ENCODE results near the gene DNAJC18. TPM values are rescaled to one million over a fixed set of nuclear protein-coding genes. Genes with fewer than 3 reads are reported as not detected.
A peak's percentile ranks its signal among the peaks of the same experiment; 100 is the strongest.

Gene DNAJC18
- total RNA-seq, 1 donor from 2014 or later: 20.3 TPM

GRCh38 chr5:139462586-139463276, 23.4 kb upstream of the DNAJC18 start, which contains the start of gene ECSCR:
Gene ECSCR (minus strand): TSS chr5:139462743. CDS start chr5:139462670, 73 bp downstream.
- no peak for DNase-seq (ENCODE audit: low spot score)
- intact Hi-C loops (cut with DNase I): no loop called here

GRCh38 chr5:139461698-139462097, 22.4 kb upstream of the DNAJC18 start:
- intact Hi-C loops (cut with DNase I): no loop called here
- DNase-seq (ENCODE audit: low spot score): no peak

GRCh38 chr5:139461176-139461575, 21.9 kb upstream of the DNAJC18 start:
- DNase-seq (ENCODE audit: low spot score): no peak
- intact Hi-C loops (cut with DNase I): no loop called here

DNA sequence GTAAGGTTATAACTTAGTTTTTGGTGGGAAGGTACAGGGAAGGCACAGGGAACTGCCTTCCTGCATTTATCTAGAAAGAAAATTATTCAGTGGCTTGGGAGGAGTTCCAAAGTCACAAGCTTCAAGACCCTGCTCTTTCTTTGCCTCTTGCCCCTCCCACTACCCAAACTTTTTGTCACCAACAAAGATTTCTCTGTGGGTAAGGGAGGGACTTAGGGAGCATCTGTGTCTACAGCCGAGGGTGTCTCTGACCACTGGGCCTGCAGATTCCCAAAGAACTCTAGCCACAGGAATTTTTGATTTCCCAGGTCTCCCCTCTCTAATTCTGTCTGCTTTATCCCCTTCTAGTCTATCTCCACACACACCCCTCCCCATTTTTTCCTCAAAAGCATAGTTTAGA, 21.1 kb upstream of the DNAJC18 start:
- intact Hi-C loops (cut with DNase I): no loop called here
- no peak for DNase-seq (ENCODE audit: low spot score)

DNA sequence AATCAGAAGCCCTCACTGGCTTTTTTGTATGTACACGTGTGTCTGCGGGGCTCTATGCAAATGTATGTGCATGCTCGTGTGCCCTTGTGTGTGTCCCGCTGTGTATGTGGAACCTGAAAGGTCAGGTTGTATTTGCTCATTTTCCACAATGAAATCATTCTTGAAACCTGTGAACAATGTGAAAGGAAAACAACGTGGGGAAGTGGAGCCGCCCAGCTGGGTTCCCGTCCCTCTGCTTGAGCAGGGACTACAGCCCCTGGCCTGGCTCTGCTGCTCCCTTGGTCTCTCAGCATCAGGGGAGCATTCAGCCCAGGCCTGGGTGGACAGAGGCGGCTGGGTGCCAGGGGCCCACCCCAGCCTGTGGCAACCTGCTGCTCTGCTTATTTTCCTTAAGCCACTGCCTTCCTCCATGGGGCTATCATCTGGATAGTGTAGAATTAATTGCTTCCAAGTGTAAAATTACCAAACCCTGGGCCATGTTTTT, 20.2 kb upstream of the DNAJC18 start:
- intact Hi-C loops (cut with DNase I): no loop called here
- peak; percentile 86 for DNase-seq (ENCODE audit: low spot score)

DNA sequence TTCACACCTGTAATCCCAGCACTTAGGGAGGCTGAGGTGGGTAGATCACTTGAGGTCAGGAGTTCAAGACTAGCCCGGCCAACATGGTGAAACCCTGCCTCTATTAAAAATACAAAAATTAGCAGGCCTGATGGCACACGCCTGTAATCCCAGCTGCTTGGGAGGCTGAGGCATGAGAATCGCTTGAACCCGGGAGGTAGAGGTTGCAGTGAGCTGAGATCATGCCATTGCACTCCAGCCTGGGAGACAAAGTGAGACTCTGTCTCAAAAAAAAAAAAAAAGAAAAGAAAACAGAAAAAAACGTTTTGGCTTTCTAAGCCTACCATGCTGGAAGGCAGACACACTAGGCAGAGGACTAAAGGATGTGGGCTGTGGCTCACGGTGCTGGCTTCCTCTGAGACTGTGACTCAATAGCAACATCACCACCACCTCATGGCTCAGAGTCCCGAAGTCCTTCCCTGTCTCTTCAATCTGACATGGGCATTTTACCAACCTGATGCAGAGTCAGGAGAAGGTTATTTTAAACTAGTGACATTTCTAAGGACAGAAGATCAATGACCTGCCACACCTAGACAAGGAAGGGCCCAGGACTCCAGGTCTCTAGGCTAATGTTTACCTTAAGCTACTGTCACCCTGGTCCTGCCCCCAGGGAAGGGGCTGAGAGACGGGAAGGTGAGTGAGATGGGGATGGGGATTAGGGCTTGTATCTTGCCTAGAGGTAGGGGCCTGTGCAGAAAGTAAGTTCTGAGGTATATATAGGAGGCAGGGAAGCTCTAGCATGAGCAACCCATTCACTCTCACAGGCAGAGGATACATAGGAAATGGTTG, 19.5 kb upstream of the DNAJC18 start:
- no peak for DNase-seq (ENCODE audit: low spot score)
- intact Hi-C loops (cut with DNase I): no loop called here

DNA sequence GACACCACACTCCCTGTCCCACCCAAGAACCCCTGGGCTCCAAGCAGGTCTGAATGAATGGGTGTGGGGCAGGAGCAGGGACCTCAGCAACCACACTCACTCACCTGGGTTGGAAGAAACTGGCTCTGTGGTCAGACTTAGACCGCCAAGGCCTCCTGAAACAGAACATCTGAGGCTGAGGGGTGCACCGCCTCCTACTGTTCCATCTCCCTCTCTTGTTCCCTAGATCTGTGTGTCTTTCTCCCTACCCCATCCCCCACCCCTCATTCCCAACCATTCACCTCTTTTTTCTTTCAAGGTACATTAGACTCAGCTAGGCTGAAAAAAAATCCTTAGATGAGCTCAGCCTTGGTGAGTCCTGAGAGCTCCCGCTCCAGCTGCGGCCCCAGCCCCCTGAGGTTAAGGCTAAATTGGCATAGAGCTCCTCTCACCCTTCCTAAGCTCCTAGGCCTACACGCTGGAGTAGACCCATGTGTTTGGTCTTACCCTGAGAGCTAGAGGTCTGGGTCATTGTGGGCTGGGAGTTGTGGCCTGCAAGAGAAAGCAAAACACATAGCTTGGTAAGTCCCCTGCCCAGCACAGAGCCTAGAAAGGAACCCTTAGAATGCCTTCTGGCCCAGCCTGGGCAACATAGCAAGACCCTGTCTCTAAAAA, 18.5 kb upstream of the DNAJC18 start:
- intact Hi-C loops (cut with DNase I): no loop called here
- DNase-seq (ENCODE audit: low spot score): no peak

DNA sequence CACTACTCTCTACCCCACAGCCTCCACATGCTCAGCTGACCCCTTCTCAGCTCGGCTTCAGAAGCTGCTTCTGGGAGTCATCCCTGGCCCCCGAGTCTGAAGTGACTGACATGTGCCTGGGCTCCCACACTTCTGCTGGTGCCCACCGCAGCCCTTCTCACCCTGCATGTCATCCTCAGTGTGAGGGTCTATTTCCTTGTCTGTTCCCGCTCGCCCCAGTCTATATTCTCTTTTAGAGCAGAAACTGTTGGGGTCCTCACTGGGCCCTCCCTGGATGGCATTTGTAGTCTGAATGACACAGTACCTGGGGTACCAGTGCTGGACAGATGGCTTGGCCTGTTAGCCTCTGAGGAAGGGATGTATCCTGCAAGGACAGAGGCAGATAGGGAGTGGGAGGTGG, 17.9 kb upstream of the DNAJC18 start:
- no peak for DNase-seq (ENCODE audit: low spot score)
- intact Hi-C loops (cut with DNase I): no loop called here

GRCh38 chr5:139456776-139457175, 17.5 kb upstream of the DNAJC18 start:
- DNase-seq (ENCODE audit: low spot score): no peak
- intact Hi-C loops (cut with DNase I): no loop called here

GRCh38 chr5:139454568-139455290, 15.4 kb upstream of the DNAJC18 start:
- intact Hi-C loops (cut with DNase I): no loop called here
- no peak for DNase-seq (ENCODE audit: low spot score)

- DNase-seq (ENCODE audit: low spot score): no peak
- intact Hi-C loops (cut with DNase I): no loop called here
Observed at GRCh38 chr5:139453683-139454567, 14.6 kb upstream of the DNAJC18 start.

- no peak for DNase-seq (ENCODE audit: low spot score)
- intact Hi-C loops (cut with DNase I): no loop called here
Observed at GRCh38 chr5:139451878-139452660, 12.7 kb upstream of the DNAJC18 start.

GRCh38 chr5:139451176-139451575, 11.9 kb upstream of the DNAJC18 start:
- intact Hi-C loops (cut with DNase I): no loop called here

DNA sequence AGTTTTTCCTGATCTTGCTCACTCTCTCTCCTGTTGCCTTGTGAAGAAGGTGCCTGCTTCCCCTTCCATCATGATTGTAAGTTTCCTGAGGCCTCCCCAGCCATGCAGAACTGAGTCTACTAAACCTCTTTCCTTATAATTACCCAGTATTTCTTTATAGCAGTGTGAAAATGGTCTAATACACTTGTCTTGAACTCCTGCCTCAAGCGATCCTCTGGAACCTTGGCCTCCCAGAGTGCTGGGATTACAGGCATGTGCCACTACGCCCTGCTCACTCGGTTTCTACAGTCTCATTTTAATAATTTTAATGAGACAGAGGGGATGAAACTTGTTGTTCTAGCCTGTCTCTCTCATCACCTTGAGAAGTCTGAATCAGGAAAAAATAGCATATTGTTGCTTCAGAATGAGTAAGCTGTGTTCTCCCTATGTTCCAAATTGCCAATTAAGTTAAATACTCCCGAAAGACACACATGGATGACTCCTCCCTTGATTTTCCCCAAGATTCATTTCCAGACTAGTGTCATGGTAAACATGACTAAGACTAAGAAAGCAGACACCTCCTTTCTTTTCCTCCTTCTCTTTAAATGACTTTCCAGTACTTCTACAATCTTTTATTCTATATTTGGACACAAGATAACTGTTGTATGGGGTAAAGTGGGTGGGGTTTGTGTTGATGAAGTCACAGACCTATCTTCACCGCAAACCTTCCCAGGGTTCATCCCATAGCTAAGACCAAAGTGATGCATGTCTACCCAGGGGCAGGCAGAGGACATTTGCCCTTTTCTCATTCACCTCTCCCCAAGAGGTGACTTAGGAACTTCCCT, 7.8 kb upstream of the DNAJC18 start:
- intact Hi-C loops (cut with DNase I): no loop called here
- DNase-seq (ENCODE audit: low spot score): no peak

More at GRCh38 chr5:139451176-139451575, 11.9 kb upstream of the DNAJC18 start:
- no peak for DNase-seq (ENCODE audit: low spot score)

DNA sequence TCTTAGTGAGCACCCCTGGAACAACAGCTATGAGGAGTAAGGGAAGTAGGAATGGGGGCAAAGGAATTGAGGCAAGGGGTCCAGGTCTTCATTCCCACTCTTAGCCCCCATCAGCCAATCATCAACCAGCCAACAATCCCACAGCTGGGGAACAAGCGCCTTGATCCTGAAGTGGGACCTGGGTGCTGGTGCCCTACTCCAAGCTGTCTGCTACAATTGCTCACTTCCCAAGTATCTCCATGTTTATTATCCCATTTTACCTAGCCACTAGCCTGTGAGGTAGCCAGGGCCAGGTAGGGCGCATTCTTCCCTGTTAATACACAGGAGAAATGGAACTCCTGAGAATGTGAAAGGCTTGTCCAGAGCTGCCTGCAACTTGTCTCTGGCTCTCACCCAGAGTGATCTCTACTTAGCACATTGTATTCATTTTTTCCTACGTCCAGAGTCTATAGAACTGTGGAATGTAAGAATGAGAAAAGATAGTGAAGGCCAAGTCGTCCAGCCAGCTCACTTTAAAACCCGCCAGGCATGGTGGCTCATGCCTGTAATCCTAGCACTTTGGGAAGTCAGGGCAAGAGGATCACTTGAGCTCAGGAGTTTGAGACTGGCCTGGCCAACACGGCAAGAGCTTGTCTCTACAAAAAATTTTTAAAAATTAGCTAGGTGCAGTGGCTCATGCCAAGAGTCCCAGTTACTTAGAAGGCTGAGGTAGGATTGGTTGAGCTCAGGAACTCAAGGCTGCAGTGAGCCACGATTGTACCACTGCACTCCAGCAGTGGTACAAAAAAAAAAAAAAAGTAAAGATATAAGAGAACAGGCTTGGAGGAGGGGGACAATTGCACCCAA, 6.2 kb upstream of the DNAJC18 start:
- no peak for DNase-seq (ENCODE audit: low spot score)
- intact Hi-C loops (cut with DNase I): no loop called here

DNA sequence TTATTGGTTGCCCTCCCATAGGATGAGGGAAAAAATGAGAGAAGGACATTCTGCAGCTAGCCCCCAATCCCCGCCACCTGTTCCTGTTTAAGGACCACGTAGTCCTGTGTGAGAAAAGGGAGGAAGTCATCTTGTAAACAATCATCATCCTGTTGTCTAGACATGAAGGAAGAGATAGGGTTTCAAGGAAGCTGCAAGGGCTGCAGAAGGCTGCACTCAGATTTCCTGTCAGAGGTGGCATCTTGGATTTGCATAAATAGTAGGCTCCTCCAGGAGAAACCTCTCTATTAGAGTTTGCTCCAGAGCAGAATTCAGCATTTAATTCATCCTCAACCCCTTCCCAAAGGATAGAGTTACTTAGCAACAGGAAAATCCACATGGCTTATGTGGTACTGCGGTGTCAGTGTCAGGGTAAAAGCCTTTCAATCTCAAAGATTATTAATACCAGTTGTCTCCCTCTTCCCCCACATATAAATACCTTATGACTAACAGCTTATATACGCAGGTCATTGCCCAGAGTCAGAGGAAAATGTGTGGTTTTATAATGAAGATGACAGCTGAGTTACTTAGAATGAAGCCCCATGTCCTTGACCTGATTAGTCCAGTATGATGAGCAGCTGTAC, 4.6 kb upstream of the DNAJC18 start:
- intact Hi-C loops (cut with DNase I): loop anchor here (5.0 kb wide), 1 partner anchor 38 kb away; the partner anchor contains the start of gene STING1
- DNase-seq (ENCODE audit: low spot score): no peak
